C4-2B (cell line): Measurements from ENCODE around the gene TPPP.
"Not testable (repeated sequence)": the region's sequence is repeated elsewhere in the genome, so short reads cannot be mapped to it uniquely, and the experiment has no call there.

Experiments
- CTCF ChIP-seq: fragments of 450-650 bp; conservative IDR thresholded peaks from 2 replicates; pipeline ENCODE4 v1.5.1; 2017; ENCODE audit warnings: mild to moderate bottlenecking
- ZFX ChIP-seq: fragments of 450-650 bp; IDR thresholded peaks from 2 replicates; pipeline ENCODE4 v1.6.1; 2017

DNA sequence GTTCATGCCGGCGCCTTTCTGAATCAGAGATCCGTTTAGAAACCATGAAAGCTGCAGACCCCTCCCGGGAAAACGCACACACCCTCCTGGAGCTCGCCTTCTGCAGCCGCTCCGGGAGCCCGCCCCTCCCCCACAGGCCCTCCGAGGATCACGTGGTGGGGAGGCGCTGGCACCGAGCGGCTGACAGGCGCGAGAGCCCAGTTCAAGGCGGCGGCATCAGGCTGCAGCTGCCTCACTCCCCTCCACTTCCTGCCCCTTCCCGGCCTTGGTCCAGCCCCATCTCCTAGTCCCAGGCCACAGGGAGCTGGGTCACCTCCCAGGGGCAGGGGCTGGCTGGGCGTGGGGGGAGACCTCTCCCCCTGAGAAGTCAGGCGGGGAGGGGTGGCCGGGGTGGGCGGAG, 2.1 kb downstream of the TPPP start:
- TF ChIP-seq CTCF, ZFX: not testable (repeated sequence)
